GM19395 (cell line): ENCODE data around the gene SRD5A3.
A peak's percentile ranks its signal among the peaks of the same experiment; 100 is the strongest.
"Not testable (repeated sequence)": the region's sequence is repeated elsewhere in the genome, so short reads cannot be mapped to it uniquely, and the experiment has no call there.

ENCODE experiments used
- ATAC-seq: cut with Tn5 transposase; IDR thresholded peaks from one replicate; pipeline ENCODE4 v1.9.1; 2021; ENCODE audit warnings: mild to moderate bottlenecking, moderate library complexity; ENCODE audit not compliant: unreplicated experiment

The SRD5A3 gene

GRCh38 chr4:55345054-55345453, 988 bp upstream of the SRD5A3 start:
- no peak for ATAC-seq

- ATAC-seq, result peak; percentile 8
Observed at GRCh38 chr4:55346851-55347255, 811 bp downstream of the SRD5A3 start.

GRCh38 chr4:55347610-55348228, 1.7 kb downstream of the SRD5A3 start:
- ATAC-seq, result no peak

GRCh38 chr4:55348466-55348865, 2.4 kb downstream of the SRD5A3 start:
- no peak for ATAC-seq

GRCh38 chr4:55350870-55351269, 4.8 kb downstream of the SRD5A3 start:
- ATAC-seq, result not testable (repeated sequence)

- no peak for ATAC-seq
Observed at GRCh38 chr4:55351824-55352223, 5.8 kb downstream of the SRD5A3 start.

- no peak for ATAC-seq
Observed at GRCh38 chr4:55352726-55353125, 6.7 kb downstream of the SRD5A3 start.

GRCh38 chr4:55353228-55353747, 7.2 kb downstream of the SRD5A3 start:
- not testable (repeated sequence) for ATAC-seq

GRCh38 chr4:55354648-55355047, 8.6 kb downstream of the SRD5A3 start:
- no peak for ATAC-seq

- ATAC-seq, result no peak
Observed at GRCh38 chr4:55355555-55355954, 9.5 kb downstream of the SRD5A3 start.

GRCh38 chr4:55356991-55357461, 11.0 kb downstream of the SRD5A3 start:
- ATAC-seq, result no peak

- ATAC-seq, result no peak
Observed at GRCh38 chr4:55358246-55358645, 12.2 kb downstream of the SRD5A3 start.

GRCh38 chr4:55358668-55359067, 12.6 kb downstream of the SRD5A3 start:
- peak; percentile 82 for ATAC-seq

GRCh38 chr4:55359397-55359916, 13.4 kb downstream of the SRD5A3 start:
- no peak for ATAC-seq

- not testable (repeated sequence) for ATAC-seq
Observed at GRCh38 chr4:55362938-55363337, 16.9 kb downstream of the SRD5A3 start.

- ATAC-seq, result no peak
Observed at GRCh38 chr4:55363691-55364351, 17.8 kb downstream of the SRD5A3 start.

- no peak for ATAC-seq
Observed at GRCh38 chr4:55364691-55365344, 18.8 kb downstream of the SRD5A3 start.

- ATAC-seq, result no peak
Observed at GRCh38 chr4:55365345-55365728, 19.3 kb downstream of the SRD5A3 start.

GRCh38 chr4:55366621-55367020, 20.6 kb downstream of the SRD5A3 start:
- ATAC-seq, result no peak

GRCh38 chr4:55367084-55367722, 21.2 kb downstream of the SRD5A3 start:
- ATAC-seq, result no peak

GRCh38 chr4:55369968-55370367, 23.9 kb downstream of the SRD5A3 start:
- no peak for ATAC-seq
